ENCODE results near the gene TSHZ1.
"Not testable (repeated sequence)": the region's sequence is repeated elsewhere in the genome, so short reads cannot be mapped to it uniquely, and the experiment has no call there.

TSHZ1 gene

GRCh38 chr18:75291460-75291859, 80.9 kb downstream of the TSHZ1 start:
- DNase-seq, result no peak

DNA sequence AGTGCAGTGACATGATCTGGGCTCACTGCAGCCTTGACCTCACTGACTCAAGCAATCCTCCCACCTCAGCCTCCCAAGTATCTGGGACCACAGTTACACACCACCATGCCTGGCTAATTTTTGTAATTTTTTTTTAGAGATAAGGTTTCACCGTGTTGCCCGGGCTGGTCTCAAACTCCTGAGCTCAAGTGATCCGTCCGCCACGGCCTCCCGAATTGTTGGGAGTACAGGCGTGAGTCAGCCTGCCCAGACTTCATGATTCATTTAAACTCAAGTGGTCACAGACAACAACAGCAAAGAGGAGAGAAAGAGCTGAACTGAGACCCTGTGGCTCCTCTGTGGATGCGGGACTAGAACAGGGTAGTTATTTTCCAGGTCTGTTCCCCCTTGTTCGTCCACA, 83.0 kb downstream of the TSHZ1 start:
- DNase-seq, result no peak

DNA sequence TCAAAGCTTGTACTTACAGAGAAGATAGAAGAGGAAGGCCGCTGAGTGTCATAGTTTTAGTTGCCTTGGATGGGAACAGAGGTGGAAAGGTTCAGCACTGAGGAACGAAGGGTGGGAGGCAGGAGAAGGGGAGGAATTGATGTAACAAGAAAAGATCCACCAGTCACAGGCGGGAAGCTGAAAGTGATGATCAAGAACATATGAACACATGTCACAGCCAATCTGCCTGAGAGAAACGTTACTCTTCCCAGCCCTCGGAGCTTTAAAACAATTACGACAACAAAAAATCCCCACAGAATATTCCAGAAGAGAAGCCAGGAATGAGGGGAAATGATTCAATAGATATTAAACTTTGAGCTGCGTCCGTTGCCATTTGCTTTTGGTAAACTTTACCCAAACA, 87.1 kb downstream of the TSHZ1 start:
- peak in 2 of 51 donors; percentile 12 to 67 for DNase-seq

- DNase-seq, result no peak
Observed at GRCh38 chr18:75304678-75305557, 94.3 kb downstream of the TSHZ1 start.

GRCh38 chr18:75305984-75306383, 95.4 kb downstream of the TSHZ1 start:
- DNase-seq, result no peak

DNA sequence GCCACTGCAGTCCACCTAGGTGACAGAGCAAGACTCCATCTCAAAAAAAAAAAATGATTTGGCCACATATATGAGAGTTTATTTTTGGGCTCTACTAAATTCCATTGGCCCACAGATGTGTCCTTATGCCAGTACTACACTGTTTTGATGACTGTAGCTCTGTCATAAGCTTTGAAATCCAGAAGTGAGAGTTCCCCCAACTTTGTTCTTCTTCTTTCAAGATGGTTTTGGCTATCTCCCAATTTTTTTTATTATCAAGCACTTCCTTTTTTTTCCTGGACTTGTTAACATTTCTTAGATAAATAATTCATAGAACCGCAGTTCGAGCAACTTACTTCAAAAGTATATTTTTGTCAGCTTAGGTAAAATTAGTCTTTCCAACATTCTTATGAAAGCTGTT, 96.9 kb downstream of the TSHZ1 start:
- no peak for DNase-seq

DNA sequence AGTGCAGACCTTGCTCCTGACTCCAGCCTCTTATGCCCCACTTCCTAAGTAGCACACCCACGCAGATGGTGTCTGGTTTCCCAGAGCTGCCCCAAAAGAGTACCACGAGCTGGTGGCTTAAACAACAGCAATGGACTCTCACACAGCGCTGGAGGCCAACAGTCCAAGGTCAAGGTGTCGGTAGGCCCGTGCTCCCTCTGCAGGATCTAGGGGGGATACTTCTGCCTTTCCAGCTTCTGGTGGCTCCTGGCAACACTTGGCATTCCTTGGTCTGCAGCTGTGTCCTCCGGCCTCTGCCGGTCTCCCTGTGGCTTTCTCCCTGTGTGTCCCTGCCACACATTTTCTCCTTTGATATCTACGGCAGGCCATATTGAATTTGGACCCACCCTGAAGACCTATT, 99.0 kb downstream of the TSHZ1 start:
- DNase-seq, result no peak

GRCh38 chr18:75314117-75314516, 103.5 kb downstream of the TSHZ1 start:
- DNase-seq, result no peak

- no peak for DNase-seq
Observed at GRCh38 chr18:75314606-75315005, 104.0 kb downstream of the TSHZ1 start.

DNA sequence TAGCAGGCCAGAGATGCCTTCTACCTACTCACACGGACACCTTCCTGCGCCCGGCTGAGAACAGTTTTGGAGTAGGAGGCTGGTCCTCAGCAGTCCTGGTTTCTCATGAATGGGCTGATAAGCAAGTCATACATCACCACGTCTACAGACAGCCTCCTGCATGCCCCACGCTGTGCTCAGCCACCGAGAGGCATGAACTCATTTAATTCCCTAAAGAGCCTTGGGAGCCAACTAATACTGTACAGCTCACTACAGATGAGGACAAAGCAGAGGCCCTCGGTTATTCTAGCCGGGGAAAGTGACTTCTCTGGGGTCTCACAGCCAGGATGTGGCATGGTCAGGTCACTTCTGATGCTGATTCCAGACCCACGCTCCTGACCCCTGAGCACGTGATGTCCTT, 105.6 kb downstream of the TSHZ1 start:
- DNase-seq, result no peak

GRCh38 chr18:75316826-75317225, 106.2 kb downstream of the TSHZ1 start:
- no peak for DNase-seq

- no peak for DNase-seq
Observed at GRCh38 chr18:75317300-75317699, 106.7 kb downstream of the TSHZ1 start.

DNA sequence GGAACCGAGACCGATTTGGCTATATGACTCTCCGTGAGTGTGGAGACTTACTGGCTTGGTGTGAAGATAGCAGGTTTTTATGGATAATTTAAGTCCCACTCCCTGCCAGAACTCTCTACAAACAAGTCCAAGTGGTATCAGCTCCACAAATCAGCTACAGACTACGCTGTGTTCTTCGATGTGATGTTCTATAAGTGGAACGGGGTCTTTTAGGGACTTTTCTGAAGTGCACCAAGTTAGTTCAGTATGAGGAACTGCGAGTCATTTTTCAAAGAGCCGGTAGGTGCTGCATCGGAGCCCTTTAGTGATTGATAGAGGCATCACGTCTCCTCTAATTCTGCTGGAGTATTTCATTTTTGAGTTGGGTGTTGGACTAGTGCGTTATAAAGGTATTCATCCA, 107.1 kb downstream of the TSHZ1 start:
- DNase-seq, result no peak

DNA sequence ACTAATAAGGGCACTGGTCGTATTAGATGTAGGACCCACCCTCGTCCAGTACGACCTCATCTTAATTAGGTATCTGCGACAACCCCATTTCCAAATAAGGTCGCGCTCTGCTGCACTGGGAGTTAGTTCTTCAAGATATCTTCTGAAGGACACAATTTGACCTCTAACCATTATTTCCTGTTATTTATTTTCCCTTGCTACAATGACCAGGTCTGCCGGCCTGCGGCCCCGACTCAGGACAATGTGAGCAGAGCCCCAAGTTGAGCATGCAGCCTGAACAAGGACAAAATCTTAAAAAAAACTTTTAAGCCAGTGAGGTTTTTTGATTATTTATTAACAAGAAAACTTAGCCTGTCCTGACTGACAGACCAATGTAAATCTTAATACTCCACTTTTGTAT, 109.3 kb downstream of the TSHZ1 start:
- DNase-seq, result no peak

- no peak for DNase-seq
Observed at GRCh38 chr18:75320506-75320905, 109.9 kb downstream of the TSHZ1 start.

- DNase-seq, result no peak
Observed at GRCh38 chr18:75321431-75321830, 110.8 kb downstream of the TSHZ1 start.

- DNase-seq, result no peak
Observed at GRCh38 chr18:75322206-75322605, 111.6 kb downstream of the TSHZ1 start.

DNA sequence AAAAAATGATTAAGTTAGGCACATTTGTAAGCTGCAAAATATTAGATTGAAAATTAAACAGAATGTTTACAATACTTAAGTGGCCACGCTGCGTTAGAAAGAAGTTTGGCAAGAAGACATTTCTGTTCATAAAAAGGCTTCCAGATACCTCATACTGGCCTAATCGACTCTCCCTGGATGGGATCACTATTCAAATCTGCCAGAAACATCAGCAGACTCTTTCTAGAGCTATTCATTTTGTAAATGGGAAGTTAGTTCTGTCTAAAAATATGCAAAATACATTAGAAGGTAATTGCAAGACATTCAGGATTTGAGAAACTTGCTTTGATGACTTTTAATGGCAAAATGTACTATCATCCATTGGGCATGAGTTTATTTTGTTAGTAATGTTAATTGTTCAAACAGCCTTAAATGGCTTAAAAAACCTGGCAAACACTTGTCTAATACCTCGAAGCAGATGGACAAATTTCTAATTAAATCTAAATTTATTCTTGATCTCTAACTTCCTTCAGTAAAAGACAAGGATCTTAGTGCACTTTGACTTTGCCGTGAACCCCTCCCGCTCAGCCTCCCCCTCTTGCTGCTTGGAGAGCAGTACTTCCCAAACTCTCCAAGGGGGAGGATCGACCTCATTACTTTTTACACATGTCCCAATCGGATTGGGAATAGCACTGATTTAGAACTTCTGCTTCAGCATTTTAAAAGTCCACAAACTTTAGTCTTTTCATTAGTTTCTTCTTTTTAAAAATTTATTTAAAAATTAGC, 113.4 kb downstream of the TSHZ1 start:
- DNase-seq, result no peak

GRCh38 chr18:75324686-75325257, 114.2 kb downstream of the TSHZ1 start:
- DNase-seq, result no peak

GRCh38 chr18:75329753-75330152, 119.2 kb downstream of the TSHZ1 start:
- DNase-seq, result not testable (repeated sequence)

- DNase-seq, result no peak
Observed at GRCh38 chr18:75330308-75330707, 119.7 kb downstream of the TSHZ1 start.

- no peak for DNase-seq
Observed at GRCh38 chr18:75334869-75335268, 124.3 kb downstream of the TSHZ1 start.

- DNase-seq, result no peak
Observed at GRCh38 chr18:75335511-75335910, 124.9 kb downstream of the TSHZ1 start.

Data from hypothalamus (tissue), 51 donors.